ENCODE data around the gene RNF157. TPM values are rescaled to one million over a fixed set of nuclear protein-coding genes. Genes with fewer than 3 reads are reported as not detected.

Gene RNF157
- total and polyA plus RNA-seq, 2 of the 13 experiments (the other 11 are each of a cell fraction or from before 2014, with no cell fraction given): 0.44 to 1.5 TPM

DNA sequence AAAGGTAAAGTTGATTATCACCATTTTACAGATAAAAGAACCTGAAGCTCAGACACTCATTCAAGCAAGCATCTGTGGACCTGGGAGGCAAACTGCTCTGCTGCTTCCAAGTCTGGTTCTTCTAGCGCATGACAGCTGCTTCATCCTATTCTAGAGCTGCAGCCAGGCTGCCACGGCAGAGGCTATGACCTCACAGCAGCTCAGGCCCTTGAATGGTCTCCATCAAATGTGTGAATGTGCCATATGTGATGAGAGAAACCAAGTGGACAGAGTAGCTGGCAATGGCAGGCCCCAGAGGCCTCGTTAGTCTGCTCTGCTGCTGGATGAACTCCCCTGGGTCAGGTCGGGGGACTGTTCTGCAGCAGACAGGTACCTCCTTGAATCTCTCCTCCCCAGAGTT lies 68.6 kb downstream of the RNF157 start:
- in situ Hi-C loops (cut with HindIII; ENCODE audit: extremely low pct_ligation_motif_present, low pct_unique_long_range_greater_than_20kb): no loop called here
- Histone ChIP-seq H2AFZ (ENCODE audit: low read length) (no peak overlapping the region), H3K9me3 (ENCODE audit: low read length) (no peaks in the 10 kb centered on the region), H3K27me3 (ENCODE audit: control insufficient read depth in 1 of 2, insufficient read depth in 2 of 2, low read length in 2 of 2) (no peaks in the 10 kb centered on the region; a peak in 2 of 5 replicates), H3K4me2 (ENCODE audit: low read depth, low read length) (no peak overlapping the region), H3K4me1 (ENCODE audit: insufficient read depth, low read length) (peaks cover 24% of the 10 kb centered on the region), H3K79me2 (ENCODE audit: insufficient read depth, low read length) (no peaks in the 10 kb centered on the region), H3K9ac (ENCODE audit: insufficient read depth, low read depth, low read length) (no peak overlapping the region), H3K27ac (ENCODE audit: extremely low read length, insufficient read depth, low read length) (no peak overlapping the region), H3K4me3 (replicated peaks in 1 of 3; ENCODE audit: insufficient read depth in 1 of 3, low read depth in 2 of 3, low read length in 3 of 3) (no peak overlapping the region), H4K20me1 (ENCODE audit: insufficient read depth, low read length) (no peaks in the 10 kb centered on the region), H3K36me3 (replicated peaks in 1 of 2; ENCODE audit: control insufficient read depth in 1 of 2, insufficient read depth in 2 of 2, low read length in 2 of 2) (no peaks in the 10 kb centered on the region)
- ATAC-seq (no peak), DNase-seq (ENCODE audit: low spot score) (no peak), FAIRE-seq (no peak)
- no TSS peak for BruUV-seq (replicated peaks)
- intact Hi-C loops (cut with micrococcal nuclease; ENCODE audit: unreplicated experiment): no loop called here
- CTCF ChIA-PET (ENCODE audit: low intra/inter-chr PET ratio, low total read pairs): no interaction called here
- WGBS (ENCODE audit: low lambda C conversion rate): 57% methylated on average over 4 of the region's 4 CpGs
- POLR2A ChIA-PET: no interaction called here
- TF ChIP-seq, protein P1, sequence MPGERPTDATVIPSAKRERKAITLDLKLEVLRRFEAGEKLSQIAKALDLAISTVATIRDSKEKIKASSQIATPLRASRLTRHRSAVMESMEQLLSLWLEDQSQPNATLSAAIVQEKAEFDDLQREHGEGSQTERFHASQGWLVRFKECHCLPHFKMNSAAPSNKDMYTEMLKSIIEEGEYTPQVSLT (CRISPR knock-in tag; IDR thresholded peaks at IDR 0.05; ENCODE audit: borderline replicate concordance, low read depth): no peak
- TF ChIP-seq, protein P2, sequence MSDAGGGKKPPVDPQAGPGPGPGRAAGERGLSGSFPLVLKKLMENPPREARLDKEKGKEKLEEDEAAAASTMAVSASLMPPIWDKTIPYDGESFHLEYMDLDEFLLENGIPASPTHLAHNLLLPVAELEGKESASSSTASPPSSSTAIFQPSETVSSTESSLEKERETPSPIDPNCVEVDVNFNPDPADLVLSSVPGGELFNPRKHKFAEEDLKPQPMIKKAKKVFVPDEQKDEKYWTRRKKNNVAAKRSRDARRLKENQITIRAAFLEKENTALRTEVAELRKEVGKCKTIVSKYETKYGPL (CRISPR knock-in tag; IDR thresholded peaks at IDR 0.05): no peak
- TF ChIP-seq NRL (CRISPR knock-in tag; IDR thresholded peaks at IDR 0.05; ENCODE audit: borderline replicate concordance) (no peak), MYNN (CRISPR knock-in tag; IDR thresholded peaks at IDR 0.05; ENCODE audit: low read depth) (no peak), CBX1 (IDR thresholded peaks at IDR 0.05; ENCODE audit: low read depth) (no peak), POGZ (CRISPR knock-in tag; IDR thresholded peaks at IDR 0.05) (no peak), ERF (CRISPR knock-in tag; IDR thresholded peaks at IDR 0.05) (no peak), ZNF101 (CRISPR knock-in tag; IDR thresholded peaks at IDR 0.05; ENCODE audit: borderline replicate concordance, low read depth) (no peak), PPARG (CRISPR knock-in tag; conservative IDR thresholded peaks at IDR 0.05) (no peak), RBAK (CRISPR knock-in tag; IDR thresholded peaks at IDR 0.05) (no peak), ZNF326 (CRISPR knock-in tag; IDR thresholded peaks at IDR 0.05; ENCODE audit: borderline replicate concordance) (no peak), ZNF12 (CRISPR knock-in tag; IDR thresholded peaks at IDR 0.05) (no peak), ZNF773 (CRISPR knock-in tag; IDR thresholded peaks at IDR 0.05; ENCODE audit: borderline replicate concordance) (no peak), REL (CRISPR knock-in tag; conservative IDR thresholded peaks at IDR 0.05) (no peak), ZNF207 (IDR thresholded peaks at IDR 0.05; ENCODE audit: borderline replicate concordance) (no peak)
- TF ChIP-seq, protein P3, sequence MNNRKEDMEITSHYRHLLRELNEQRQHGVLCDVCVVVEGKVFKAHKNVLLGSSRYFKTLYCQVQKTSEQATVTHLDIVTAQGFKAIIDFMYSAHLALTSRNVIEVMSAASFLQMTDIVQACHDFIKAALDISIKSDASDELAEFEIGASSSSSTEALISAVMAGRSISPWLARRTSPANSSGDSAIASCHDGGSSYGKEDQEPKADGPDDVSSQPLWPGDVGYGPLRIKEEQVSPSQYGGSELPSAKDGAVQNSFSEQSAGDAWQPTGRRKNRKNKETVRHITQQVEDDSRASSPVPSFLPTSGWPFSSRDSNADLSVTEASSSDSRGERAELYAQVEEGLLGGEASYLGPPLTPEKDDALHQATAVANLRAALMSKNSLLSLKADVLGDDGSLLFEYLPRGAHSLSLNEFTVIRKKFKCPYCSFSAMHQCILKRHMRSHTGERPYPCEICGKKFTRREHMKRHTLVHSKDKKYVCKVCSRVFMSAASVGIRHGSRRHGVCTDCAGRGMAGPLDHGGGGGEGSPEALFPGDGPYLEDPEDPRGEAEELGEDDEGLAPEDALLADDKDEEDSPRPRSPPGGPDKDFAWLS (CRISPR knock-in tag; IDR thresholded peaks at IDR 0.05; ENCODE audit: borderline replicate concordance): no peak
- TF ChIP-seq, protein P4, sequence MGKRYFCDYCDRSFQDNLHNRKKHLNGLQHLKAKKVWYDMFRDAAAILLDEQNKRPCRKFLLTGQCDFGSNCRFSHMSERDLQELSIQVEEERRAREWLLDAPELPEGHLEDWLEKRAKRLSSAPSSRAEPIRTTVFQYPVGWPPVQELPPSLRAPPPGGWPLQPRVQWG (CRISPR knock-in tag; IDR thresholded peaks at IDR 0.05; ENCODE audit: borderline replicate concordance, low read depth): no peak
